AG09319 (cell line): ENCODE results near the gene RUNX3.

ENCODE experiments used
- DNase-seq: peaks from one replicate; pipeline ENCODE4 v3.0.0-alpha.2; 2010; ENCODE audit warnings: low read depth; ENCODE audit errors: extremely low read depth
- CTCF ChIP-seq: IDR thresholded peaks from 2 replicates; pipeline ENCODE4 v1.5.1; 2011; ENCODE audit warnings: low read depth, mild to moderate bottlenecking, inconsistent platforms, low read length, moderate library complexity

The RUNX3 gene

DNA sequence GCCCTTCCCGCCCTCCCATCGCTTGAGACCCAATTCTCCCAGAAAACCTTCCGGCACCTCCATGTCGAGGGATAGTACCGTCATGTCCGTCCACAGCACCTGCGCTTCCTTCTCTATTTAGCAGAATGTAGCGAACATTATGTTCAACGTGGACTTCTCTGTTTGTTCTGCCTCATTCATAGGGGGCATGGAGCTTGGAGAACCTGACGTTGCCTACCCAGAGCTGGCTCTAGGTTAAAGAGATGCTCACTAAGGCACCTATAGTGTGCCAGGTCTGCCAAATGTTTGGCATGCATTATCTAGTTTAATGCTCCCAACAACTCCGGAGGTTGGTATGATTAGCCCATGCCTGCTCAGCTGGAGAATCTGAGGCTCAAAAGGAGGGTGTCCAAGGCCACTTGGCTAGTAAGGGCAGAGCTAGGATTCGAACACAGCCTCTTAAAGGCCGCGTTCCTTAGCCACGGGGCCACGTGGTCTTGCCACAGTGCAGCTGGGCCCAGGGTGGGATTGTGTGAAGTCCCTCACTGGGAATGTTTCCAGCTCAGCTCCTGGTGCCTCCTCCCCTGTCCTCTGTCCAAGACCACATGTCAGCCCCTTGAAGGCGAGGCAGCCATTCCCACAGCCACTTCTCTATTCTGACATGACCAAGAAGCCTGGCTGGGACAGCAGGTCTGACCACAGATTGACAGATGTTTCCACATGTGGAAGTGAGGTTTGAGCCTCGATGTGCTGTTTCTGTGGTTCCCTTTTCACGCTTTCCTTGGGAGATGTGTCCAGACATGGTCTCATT lies 57.8 kb downstream of the RUNX3 start:
- TF ChIP-seq CTCF, result no peak
- no peak for DNase-seq

GRCh38 chr1:24871306-24871901 lies 58.7 kb downstream of the RUNX3 start:
- DNase-seq, result no peak
- no peak for TF ChIP-seq CTCF

DNA sequence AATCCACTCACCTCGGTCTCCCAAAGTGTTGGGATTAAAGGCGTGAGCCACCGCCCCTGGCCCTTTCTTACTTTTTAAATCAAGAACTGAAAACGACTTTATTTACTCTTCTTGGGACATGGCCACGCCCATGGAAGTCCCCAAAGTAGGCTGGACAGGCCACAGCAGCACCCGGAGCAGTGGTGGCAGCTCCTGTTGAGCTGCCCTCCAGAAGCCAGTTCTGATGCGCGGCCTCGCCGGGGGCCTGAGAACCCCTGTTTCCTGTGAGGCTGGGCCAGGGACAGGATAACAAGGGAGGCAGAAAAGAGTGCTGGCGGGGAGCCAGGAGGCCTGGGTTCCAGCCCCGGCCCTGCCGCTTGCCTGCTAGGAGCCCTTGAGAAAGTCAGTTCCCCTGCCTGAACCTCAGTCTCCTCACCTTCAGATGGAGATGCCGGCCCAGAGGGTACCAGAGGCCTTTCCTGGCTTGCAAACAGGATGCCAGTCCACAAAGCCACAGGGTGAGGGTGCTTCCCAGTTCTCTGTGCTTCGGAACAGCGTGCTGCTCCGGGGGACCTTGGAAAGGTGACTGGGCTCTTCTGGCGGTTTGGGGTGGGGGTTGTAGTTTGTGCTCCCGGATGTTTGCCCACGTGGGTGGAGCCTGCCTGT lies 59.4 kb downstream of the RUNX3 start:
- DNase-seq, result no peak
- no peak for TF ChIP-seq CTCF

GRCh38 chr1:24868016-24868875 lies 61.8 kb downstream of the RUNX3 start:
- DNase-seq, result no peak
- no peak for TF ChIP-seq CTCF

DNA sequence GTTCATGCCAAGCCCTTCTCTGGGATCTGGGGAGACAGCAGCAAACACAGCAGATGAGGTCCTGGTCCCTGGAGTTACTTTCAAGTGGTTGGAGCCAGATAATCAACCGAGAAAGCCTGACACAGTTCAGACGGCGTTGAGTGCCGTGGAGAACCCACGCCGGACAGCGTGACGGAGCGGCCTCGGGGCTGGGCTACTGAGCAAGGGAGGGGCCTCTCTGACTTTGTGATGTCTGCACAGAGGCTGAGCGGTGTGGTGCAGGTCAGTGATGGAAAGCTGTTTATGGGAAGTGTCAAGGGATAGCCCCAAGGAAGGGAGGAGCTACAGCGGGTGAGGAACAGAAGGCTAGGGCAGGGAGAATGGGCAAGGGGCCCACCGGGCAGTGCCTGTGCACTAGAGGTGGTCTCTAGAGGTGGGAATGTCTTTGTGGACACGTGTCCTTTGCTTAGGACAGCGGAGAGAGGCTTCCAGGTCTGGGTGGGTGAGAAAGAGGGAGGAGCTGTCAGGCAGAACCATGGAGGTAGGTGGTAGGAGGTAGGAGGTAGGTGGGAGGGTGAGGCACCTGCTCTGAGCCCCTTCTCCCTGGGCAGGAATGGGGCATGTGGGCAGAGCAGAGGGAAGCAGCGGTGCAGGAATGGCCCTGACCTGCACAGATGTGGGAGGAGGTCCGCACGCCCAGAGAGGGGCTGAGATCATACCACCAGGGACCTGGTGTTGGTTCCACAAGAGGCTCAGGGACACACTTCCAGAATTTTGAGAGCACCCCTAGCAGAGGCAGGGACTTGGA lies 62.8 kb downstream of the RUNX3 start:
- DNase-seq, result no peak
- no peak for TF ChIP-seq CTCF

- no peak for DNase-seq
- no peak; the same call in 1 of the 2 replicates for TF ChIP-seq CTCF
These were observed 63.6 kb downstream of the RUNX3 start for GRCh38 chr1:24866211-24867083.
